ENCODE data around the gene CACNA2D3.

CACNA2D3 gene

GRCh38 chr3:54484334-54484733 is 362.0 kb downstream of the CACNA2D3 start:
- DNase-seq (ENCODE audit: low read depth, low spot score): no peak
- no peak for TF ChIP-seq CTCF (IDR thresholded peaks at IDR 0.05; ENCODE audit: low read depth, low read length)
- H3K4me3 ChIP-seq (ENCODE audit: low read depth, low read length): no peak overlapping the region
- in situ Hi-C loops (cut with HindIII; ENCODE audit: low sequenced_read_pairs): no loop called here

DNA sequence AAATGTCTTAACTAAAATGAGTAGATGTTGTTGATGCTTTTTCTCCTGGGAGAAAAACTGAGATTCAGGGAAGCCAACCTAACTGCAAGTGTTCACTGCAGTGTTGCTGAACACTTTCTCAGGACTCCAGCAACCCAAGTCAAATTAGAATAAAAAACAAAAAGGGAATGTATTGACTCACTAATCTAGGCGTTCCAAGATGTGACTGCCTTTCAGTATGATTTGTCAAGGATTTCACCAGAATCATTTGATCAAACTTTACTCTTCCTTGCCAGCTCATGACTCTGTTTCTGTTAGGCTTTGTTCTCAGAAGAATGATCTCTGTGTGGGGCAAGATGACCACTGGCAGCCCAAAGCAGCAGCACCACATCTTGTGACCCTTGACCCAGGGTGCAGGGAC is 364.0 kb downstream of the CACNA2D3 start:
- TF ChIP-seq CTCF (IDR thresholded peaks at IDR 0.05; ENCODE audit: low read depth, low read length): no peak

DNA sequence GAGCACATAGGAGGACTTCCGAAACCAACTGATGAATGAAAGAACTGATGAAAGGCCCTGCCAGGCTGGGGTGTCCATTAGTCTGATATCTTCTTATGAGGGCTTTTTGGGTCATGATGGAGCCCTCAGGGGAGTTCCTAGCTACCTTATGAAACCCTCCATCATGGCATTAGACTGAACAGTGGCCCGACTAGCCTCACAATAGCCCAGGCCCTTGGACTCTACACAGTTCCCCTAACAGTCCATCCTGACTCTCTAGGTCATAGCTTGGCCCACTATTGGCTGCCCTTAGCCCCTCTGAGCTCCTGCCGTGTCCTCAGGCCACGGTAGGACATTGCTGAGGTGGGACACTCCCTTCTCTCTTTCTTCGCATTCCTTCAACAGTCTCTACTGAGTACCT is 365.9 kb downstream of the CACNA2D3 start:
- TF ChIP-seq CTCF (IDR thresholded peaks at IDR 0.05; ENCODE audit: low read depth, low read length): no peak
- DNase-seq (ENCODE audit: low read depth, low spot score): no peak
- in situ Hi-C loops (cut with HindIII; ENCODE audit: low sequenced_read_pairs): no loop called here
- H3K4me3 ChIP-seq (ENCODE audit: low read depth, low read length): no peak overlapping the region

More for the DNA sequence above, 364.0 kb downstream of the CACNA2D3 start:
- no peak for DNase-seq (ENCODE audit: low read depth, low spot score)
- in situ Hi-C loops (cut with HindIII; ENCODE audit: low sequenced_read_pairs): no loop called here
- no peak overlapping the region for H3K4me3 ChIP-seq (ENCODE audit: low read depth, low read length)

DNA sequence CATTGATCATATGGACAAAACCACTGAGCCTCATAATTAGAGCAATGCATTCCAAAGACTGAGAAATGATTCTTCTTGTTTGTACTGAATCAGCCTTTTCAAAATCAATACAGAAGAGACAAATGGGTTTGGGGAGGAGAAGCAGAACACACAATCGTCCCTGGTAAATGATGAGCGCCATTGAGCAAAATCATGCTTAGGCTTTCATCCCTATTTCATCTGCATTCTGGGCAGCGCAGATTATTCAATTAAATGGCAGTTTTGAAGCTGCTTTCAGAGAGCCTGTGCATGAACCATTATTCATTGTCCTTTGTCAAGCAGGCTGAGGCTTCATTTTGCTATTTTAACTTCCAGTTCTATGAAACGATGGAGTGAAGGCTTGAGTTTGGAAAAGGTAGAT is 371.9 kb downstream of the CACNA2D3 start:
- no peak for TF ChIP-seq CTCF (IDR thresholded peaks at IDR 0.05; ENCODE audit: low read depth, low read length)
- no peak overlapping the region for H3K4me3 ChIP-seq (ENCODE audit: low read depth, low read length)
- in situ Hi-C loops (cut with HindIII; ENCODE audit: low sequenced_read_pairs): no loop called here
- DNase-seq (ENCODE audit: low read depth, low spot score): no peak

GRCh38 chr3:54506603-54507002 is 384.3 kb downstream of the CACNA2D3 start:
- in situ Hi-C loops (cut with HindIII; ENCODE audit: low sequenced_read_pairs): no loop called here
- H3K4me3 ChIP-seq (ENCODE audit: low read depth, low read length): no peak overlapping the region
- DNase-seq (ENCODE audit: low read depth, low spot score): no peak
- no peak for TF ChIP-seq CTCF (IDR thresholded peaks at IDR 0.05; ENCODE audit: low read depth, low read length)

DNA sequence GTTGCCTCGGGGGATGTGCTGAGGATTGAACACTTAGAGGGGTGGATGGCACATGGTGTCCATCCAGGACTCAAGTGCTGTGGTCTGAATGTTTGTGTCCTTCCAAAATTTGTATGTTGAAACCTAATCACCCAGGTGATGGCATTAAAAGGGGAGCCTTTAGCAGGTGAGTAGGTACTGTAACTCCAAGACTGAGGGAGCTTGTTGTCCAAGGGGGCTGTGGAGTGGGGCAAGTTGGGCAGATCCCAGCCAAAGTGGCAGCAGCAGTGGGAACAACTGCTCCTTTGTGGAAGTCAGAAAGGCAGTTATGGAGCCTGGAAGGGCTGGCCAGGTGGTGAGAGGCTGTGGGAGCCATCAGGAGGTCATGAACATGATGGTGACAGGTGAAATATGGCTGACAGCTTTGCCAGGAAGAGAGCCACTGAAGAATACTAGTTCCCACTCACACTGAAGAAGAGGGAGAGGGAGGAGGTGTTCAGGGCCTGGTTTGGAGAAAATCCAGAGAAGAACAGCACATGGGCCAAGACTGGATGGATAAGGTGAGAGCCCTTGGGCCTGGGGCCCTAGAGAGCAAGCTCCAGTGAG is 385.6 kb downstream of the CACNA2D3 start:
- no peak for TF ChIP-seq CTCF (IDR thresholded peaks at IDR 0.05; ENCODE audit: low read depth, low read length)
- H3K4me3 ChIP-seq (ENCODE audit: low read depth, low read length): no peak overlapping the region

GRCh38 chr3:54510506-54510905 is 388.2 kb downstream of the CACNA2D3 start:
- DNase-seq (ENCODE audit: low read depth, low spot score): no peak

More for the DNA sequence above, 385.6 kb downstream of the CACNA2D3 start:
- no peak for DNase-seq (ENCODE audit: low read depth, low spot score)
- in situ Hi-C loops (cut with HindIII; ENCODE audit: low sequenced_read_pairs): no loop called here

More at GRCh38 chr3:54510506-54510905, 388.2 kb downstream of the CACNA2D3 start:
- no peak for TF ChIP-seq CTCF (IDR thresholded peaks at IDR 0.05; ENCODE audit: low read depth, low read length)
- no peak overlapping the region for H3K4me3 ChIP-seq (ENCODE audit: low read depth, low read length)
- in situ Hi-C loops (cut with HindIII; ENCODE audit: low sequenced_read_pairs): no loop called here
